Cardiac septum (tissue), 1 donor: ENCODE results near the gene HOXB6. TPM values are rescaled to one million over a fixed set of nuclear protein-coding genes. Genes with fewer than 3 reads are reported as not detected.

Experiments
- DNase-seq: peaks from one replicate; pipeline ENCODE4 v3.0.0-alpha.2; 2020; ENCODE audit warnings: low spot score
- intact Hi-C: fragments of 100-400 bp; cut with DNase I; formaldehyde crosslinking; loops from one replicate; pipeline ENCODE4 v1.14.0; 2022
- total RNA-seq: library from RNA; stranded (reverse); fragmentation: NEBNext Ultra II Directional; extraction: Animal tissue kit (Norgen Biotek cat#: 25700); gene quantifications from one replicate; pipeline ENCODE4 v1.2.1, GENCODE V29; 2021
- donor health status: DM: no; HTN: no; CAD: no.

Gene HOXB6
- total RNA-seq, 1 donor from 2014 or later: 0.92 TPM

GRCh38 chr17:48624544-48625494 is 20.0 kb upstream of the HOXB6 start:
- intact Hi-C loops: loop anchor here (5.0 kb wide), 1 partner anchor 363 kb away; no protein-coding TSS in a partner anchor
- no peak for DNase-seq

GRCh38 chr17:48624118-48624517 is 19.3 kb upstream of the HOXB6 start:
- DNase-seq: no peak
- intact Hi-C loops: loop anchor here (5.0 kb wide), 1 partner anchor 362 kb away; no protein-coding TSS in a partner anchor

- intact Hi-C loops: loop anchor here (5.0 kb wide), 1 partner anchor 361 kb away; no protein-coding TSS in a partner anchor
- DNase-seq: no peak
These were observed 18.8 kb upstream of the HOXB6 start for GRCh38 chr17:48623583-48623982.

- no peak for DNase-seq
- intact Hi-C loops: loop anchor here (5.0 kb wide), 1 partner anchor 361 kb away; no protein-coding TSS in a partner anchor
These were observed 18.1 kb upstream of the HOXB6 start for GRCh38 chr17:48622857-48623256.

GRCh38 chr17:48621410-48622392 is 16.9 kb upstream of the HOXB6 start:
- DNase-seq: no peak
- intact Hi-C loops: loop anchor here (5.0 kb wide), 1 partner anchor 359 kb away; no protein-coding TSS in a partner anchor

- intact Hi-C loops: loop anchor here (5.0 kb wide), 1 partner anchor 358 kb away; no protein-coding TSS in a partner anchor
- DNase-seq: no peak
These were observed 15.8 kb upstream of the HOXB6 start for GRCh38 chr17:48620461-48621139.

- intact Hi-C loops: loop anchor here (5.0 to 10.0 kb wide), 6 partner anchors 283 to 595 kb away; partner anchors contain the start of gene IGF2BP1
- DNase-seq: no peak
These were observed 15.2 kb upstream of the HOXB6 start for GRCh38 chr17:48619826-48620449.

- intact Hi-C loops: loop anchor here (5.0 to 10.0 kb wide), 5 partner anchors 281 to 594 kb away; partner anchors contain the start of gene IGF2BP1
- DNase-seq: peak; percentile 93
These were observed 13.6 kb upstream of the HOXB6 start for GRCh38 chr17:48618256-48618896.

GRCh38 chr17:48617471-48618255 is 12.9 kb upstream of the HOXB6 start:
- DNase-seq: no peak
- intact Hi-C loops: loop anchor here (5.0 to 10.0 kb wide), 5 partner anchors 280 to 593 kb away; partner anchors contain the start of gene IGF2BP1

GRCh38 chr17:48616717-48617470 is 12.1 kb upstream of the HOXB6 start:
- no peak for DNase-seq
- intact Hi-C loops: loop anchor here (5.0 to 10.0 kb wide), 5 partner anchors 280 to 592 kb away; partner anchors contain the start of gene IGF2BP1

GRCh38 chr17:48615963-48616716 is 11.4 kb upstream of the HOXB6 start:
- intact Hi-C loops: loop anchor here (5.0 to 10.0 kb wide), 5 partner anchors 279 to 591 kb away; partner anchors contain the start of gene IGF2BP1
- no peak for DNase-seq

- intact Hi-C loops: loop anchor here (5.0 to 10.0 kb wide), 5 partner anchors 278 to 591 kb away; partner anchors contain the start of gene IGF2BP1
These were observed 10.5 kb upstream of the HOXB6 start, which contains the start of gene HOXB8 for GRCh38 chr17:48615047-48615962. HOXB8 (minus strand) TSS chr17:48615292; CDS start chr17:48614704, 588 bp downstream.

GRCh38 chr17:48613862-48614694 is 9.3 kb upstream of the HOXB6 start:
- DNase-seq: no peak
- intact Hi-C loops: loop anchor here (10.0 kb wide), 2 partner anchors 381 to 589 kb away; partner anchors contain the start of gene IGF2BP1

More at GRCh38 chr17:48615047-48615962, 10.5 kb upstream of the HOXB6 start, which contains the start of gene HOXB8:
- no peak for DNase-seq
